GM12878 (cell line): Measurements from ENCODE around the gene MRNIP. TPM values are rescaled to one million over a fixed set of nuclear protein-coding genes. Genes with fewer than 3 reads are reported as not detected.

Source experiments
- ATAC-seq: fragments of 200-7000 bp; cut with Tn5 transposase; 3 replicates; pipeline ENCODE4 v1.9.1; 2020; ENCODE audit warnings: mild to moderate bottlenecking, moderate library complexity
- BruUV-seq: library from RNA; stranded (reverse); fragments of 400-500 nt; replicated peaks from 2 replicates; lab custom pipeline; 2021; lab: Mats Ljungman, UMichigan
- CTCF ChIA-PET: fragments of 300-600 bp; sonication (Branson Sonifier 250); formaldehyde crosslinking; extraction: SDS; loops from one replicate; lab custom pipeline; 2021; ENCODE audit warnings: inconsistent platforms; lab: Yijun Ruan, JAX
- POLR2A ChIA-PET: fragments of 350-600 bp; formaldehyde crosslinking; extraction: SDS; loops from one replicate; lab custom pipeline; 2021; ENCODE audit warnings: inconsistent platforms; lab: Charles Lee
- RAD21 ChIA-PET: fragments of 300-600 bp; sonication (Branson Sonifier 250); formaldehyde crosslinking; loops from one replicate; lab custom pipeline; 2023; ENCODE audit warnings: antibody characterized with exemption; ENCODE audit not compliant: unreplicated experiment; lab: Charles Lee
- SMC1A ChIA-PET: fragments of 300-600 bp; sonication (Branson Sonifier 250); formaldehyde crosslinking; loops from one replicate; lab custom pipeline; 2023; ENCODE audit not compliant: unreplicated experiment, uncharacterized antibody; lab: Charles Lee
- DNase-seq: peaks from one replicate; pipeline ENCODE4 v3.0.0-alpha.2; 2011; ENCODE audit warnings: low read depth, low spot score
- FAIRE-seq: peaks from 3 replicates; lab custom pipeline; 2011; peaks lifted over from hg19 to GRCh38; lab: Jason Lieb, UNC
- H2AFZ ChIP-seq: 2 replicates; pipeline ENCODE4 v1.6.0; 2011; ENCODE audit warnings: low read depth, low read length, control low read depth; ENCODE audit not compliant: control insufficient read depth
- H3K27ac ChIP-seq: 2 replicates; pipeline ENCODE4 v1.5.1; 2011; ENCODE audit warnings: control low read depth; ENCODE audit not compliant: control insufficient read depth, insufficient read depth
- H3K27me3 ChIP-seq, 2 experiments: replicated peaks in 1 of 2; 2 replicates each; pipeline versions ENCODE4 v1.6.0 to v1.6.1; 2011; ENCODE audit warnings: low read length in 1 of 2; ENCODE audit not compliant: control insufficient read depth in 2 of 2, insufficient read depth in 2 of 2
- H3K36me3 ChIP-seq, 2 experiments: 2 replicates each; pipeline ENCODE4 v1.5.1; 2011; ENCODE audit warnings: low read length in 1 of 2; ENCODE audit not compliant: control insufficient read depth in 2 of 2, insufficient read depth in 2 of 2
- H3K4me1 ChIP-seq: 2 replicates; pipeline ENCODE4 v1.6.1; 2011; ENCODE audit warnings: mild to moderate bottlenecking, low read length, moderate library complexity, mixed read lengths; ENCODE audit not compliant: control insufficient read depth, insufficient read depth
- H3K4me2 ChIP-seq: 2 replicates; pipeline ENCODE4 v1.6.0; 2011; ENCODE audit warnings: control low read depth; ENCODE audit not compliant: control insufficient read depth, insufficient read depth
- H3K4me3 ChIP-seq: fragments of 200-600 bp; sonication (generic); 2 replicates; pipeline ENCODE4 v1.5.1; 2016
- H3K79me2 ChIP-seq: 2 replicates; pipeline ENCODE4 v1.6.0; 2011; ENCODE audit warnings: low read length; ENCODE audit not compliant: control insufficient read depth, insufficient read depth
- H3K9ac ChIP-seq: 2 replicates; pipeline ENCODE4 v1.8.0; 2011; ENCODE audit warnings: low read length, control low read depth, mixed read lengths; ENCODE audit not compliant: control insufficient read depth, insufficient read depth
- H3K9me3 ChIP-seq: replicated peaks from 3 replicates; pipeline ENCODE4 v1.5.1; 2011; ENCODE audit warnings: mild to moderate bottlenecking, low read length; ENCODE audit not compliant: control insufficient read depth, insufficient read depth
- H4K20me1 ChIP-seq: 2 replicates; pipeline ENCODE4 v1.6.0; 2011; ENCODE audit not compliant: control insufficient read depth, insufficient read depth
- CHD1 ChIP-seq: IDR thresholded peaks from 2 replicates; pipeline ENCODE4 v1.6.1; 2012; ENCODE audit warnings: low read depth, low read length, improper control_type of control experiment
- CREM ChIP-seq: IDR thresholded peaks from 2 replicates; pipeline ENCODE4 v1.6.1; 2014; ENCODE audit warnings: antibody characterized with exemption, low read depth
- EED ChIP-seq: sonication (generic); IDR thresholded peaks from 2 replicates; pipeline ENCODE4 v1.6.1; 2016; ENCODE audit warnings: antibody characterized with exemption, low read depth
- EGR1 ChIP-seq, 2 experiments: IDR thresholded peaks; 1 replicate in 1 of 2; 2 replicates in 1 of 2; pipeline ENCODE4 v1.6.1; 2011 to 2012; ENCODE audit warnings: low read depth in 2 of 2, low read length in 2 of 2, borderline replicate concordance in 1 of 2, mild to moderate bottlenecking in 1 of 2, moderate library complexity in 1 of 2
- NFYA ChIP-seq: IDR thresholded peaks from 2 replicates; pipeline ENCODE4 v1.6.1; 2011; ENCODE audit warnings: low read depth, mild to moderate bottlenecking, low read length, improper control_type of control experiment, borderline replicate concordance
- STAT3 ChIP-seq: IDR thresholded peaks from 2 replicates; pipeline ENCODE4 v1.6.1; 2011; ENCODE audit warnings: low read depth, low read length, improper control_type of control experiment
- ZBTB40 ChIP-seq: fragments of 450-650 bp; IDR thresholded peaks from 2 replicates; pipeline ENCODE4 v1.6.1; 2016; ENCODE audit warnings: mild to moderate bottlenecking, moderate library complexity, borderline replicate concordance
- WGBS: methylation state at CpG from one replicate; pipeline ENCODE4 v1.1.6; 2016; ENCODE audit warnings: low lambda C conversion rate; ENCODE audit not compliant: insufficient replicate concordance, insufficient coverage; ENCODE audit errors: missing lambda C conversion rate; 5-methylcytosine and 5-hydroxymethylcytosine counted together
- in situ Hi-C: fragments of 300-500 bp; cut with MboI; formaldehyde crosslinking; loops from 9 replicates; pipeline ENCODE4 v1.14.3; 2018; ENCODE audit warnings: mixed read lengths
- intact Hi-C: fragments of 100-400 bp; cut with micrococcal nuclease; formaldehyde crosslinking; loops from one replicate; pipeline ENCODE4 v1.14.2; 2022; ENCODE audit not compliant: unreplicated experiment
- polyA plus RNA-seq, 11 experiments: library from polyadenylated mRNA; depleted of rRNA in 4 of 11; unstranded in 6 of 11; stranded (reverse) in 5 of 11; fragments of >200 nt; fragmentation: Nextera tagmentation in 4 of 11; fragmentation: Illumina TruSeq in 1 of 11; extraction: Ambion mirVana in 4 of 11; extraction: Trizol in 1 of 11; gene quantifications; 1 replicate in 1 of 11; 2 replicates in 10 of 11; pipeline versions ENCODE4 v1.2.1 to v1.2.3, GENCODE V29; 2011 to 2016; ENCODE audit warnings: inconsistent platforms in 2 of 11, missing spikeins in 2 of 11, low read depth in 1 of 11
- total RNA-seq, 4 experiments: library from RNA; depleted of rRNA in 3 of 4; stranded (reverse); fragments of >200 nt in 3 of 4; fragmentation: Illumina TruSeq in 1 of 4; extraction: Trizol in 1 of 4; gene quantifications; 2 replicates each; pipeline versions ENCODE4 v1.2.1 to v1.2.3, GENCODE V29; 2013 to 2021
- TF ChIP-seq, protein P1 (sequence below): IDR thresholded peaks from 2 replicates; pipeline ENCODE4 v1.6.1; 2011; ENCODE audit warnings: borderline replicate concordance, low read depth, mild to moderate bottlenecking, moderate library complexity, mixed read lengths, low read length; ENCODE audit not compliant: insufficient read depth; ENCODE audit errors: extremely low read length
- TF ChIP-seq, protein P2 (sequence below): IDR thresholded peaks from 2 replicates; pipeline ENCODE4 v1.6.1; 2012; ENCODE audit warnings: low read depth, low read length, improper control_type of control experiment
- TF ChIP-seq, protein P3 (sequence below): fragments of 450-650 bp; IDR thresholded peaks from 2 replicates; pipeline ENCODE4 v1.6.1; 2017; ENCODE audit warnings: low read depth, mild to moderate bottlenecking, moderate library complexity

Gene MRNIP
- total and polyA plus RNA-seq, 10 of the 15 experiments (the other 5 are each of a cell fraction or from before 2014, with no cell fraction given), result 2.4 to 30.4 (median 13.1) TPM

DNA sequence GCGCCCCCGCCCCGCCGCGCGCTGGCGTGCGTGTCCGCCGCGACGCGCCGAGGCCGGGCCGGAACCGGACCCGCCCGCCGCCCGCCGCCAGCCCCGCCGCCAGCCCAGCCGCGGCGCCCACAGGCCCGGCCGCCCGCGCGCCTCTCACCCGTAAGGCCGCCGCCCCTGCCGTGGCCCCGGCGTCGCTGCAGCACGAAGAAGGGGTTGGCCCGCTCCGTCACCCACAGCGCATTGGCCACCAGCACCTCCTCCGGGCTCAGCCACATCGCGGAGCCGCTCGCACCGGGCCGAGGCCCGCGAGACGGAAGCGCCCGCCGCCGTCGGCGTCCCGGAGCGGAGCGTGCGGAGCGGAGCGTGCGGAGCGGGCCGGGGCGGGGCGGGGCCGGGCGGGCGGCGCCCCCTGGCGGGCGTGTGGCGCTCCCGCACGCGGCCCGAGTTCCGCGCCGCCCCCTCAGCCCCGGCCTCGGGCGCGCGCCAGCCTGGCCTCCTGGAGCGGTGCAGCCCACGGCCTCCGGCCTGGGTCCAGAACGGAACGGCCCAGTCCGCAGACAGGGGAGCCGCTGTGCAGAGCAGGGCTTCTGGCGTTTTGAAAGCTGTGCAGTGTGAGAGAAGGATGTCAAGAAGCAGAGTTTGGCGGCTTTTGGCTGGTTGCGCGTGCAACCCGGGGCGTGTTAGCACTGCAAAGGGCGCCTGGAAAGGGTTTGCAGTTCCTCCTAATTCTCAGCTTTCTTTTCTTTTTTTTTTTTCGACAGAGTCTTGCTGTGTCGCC, 49.1 kb upstream of the MRNIP start, which contains the start of gene TBC1D9B (continued):
- TF ChIP-seq ZBTB40, result no peak
- TF ChIP-seq STAT3, result no peak

GRCh38 chr5:179906795-179907555, 48.4 kb upstream of the MRNIP start:
- Histone ChIP-seq H2AFZ (peak overlapping the region; percentile 67; the same call in 1 of the 2 replicates), H3K9me3 (no peaks in the 10 kb centered on the region), H3K4me1 (peaks cover 12% of the 10 kb centered on the region), H3K9ac (peak overlapping the region; percentile 75), H4K20me1 (no peaks in the 10 kb centered on the region), H3K4me2 (peak overlapping the region; percentile 88), H3K79me2 (peaks cover 18% of the 10 kb centered on the region), H3K27me3 (no peaks in the 10 kb centered on the region), H3K36me3 (peaks cover 4 to 5% of the 10 kb centered on the region in 2 experiments; a peak in 3 of 4 replicates), H3K27ac (peak overlapping the region; percentile 9; the same call in 1 of the 2 replicates), H3K4me3 (peak overlapping the region; percentile 94)
- POLR2A ChIA-PET, result interaction anchor here (0.8 kb wide), 1 partner anchor 140 kb away, joined by 3 read pairs; no protein-coding TSS in a partner anchor
- intact Hi-C loops, result loop anchor here (2.0 to 5.0 kb wide), 2 partner anchors 48 to 100 kb away; partner anchors contain the start of genes MGAT4B and MRNIP
- peak; percentile 45 for ATAC-seq
- in situ Hi-C loops, result no loop called here
- FAIRE-seq, result no peak
- no peak for DNase-seq
- BruUV-seq, result no TSS peak
- WGBS, result 23% methylated on average over 27 of the region's 50 CpGs
- SMC1A ChIA-PET, result interaction anchor here (0.6 to 2.4 kb wide), 6 partner anchors 45 to 140 kb away, joined by 3 to 9 read pairs (median 4); partner anchors contain the start of gene MRNIP
- RAD21 ChIA-PET, result interaction anchor here (1.0 to 1.1 kb wide), 3 partner anchors 101 to 175 kb away, joined by 4 to 6 read pairs (median 6); partner anchors contain the start of gene MAML1
- CTCF ChIA-PET, result interaction anchor here (0.6 to 2.6 kb wide), 11 partner anchors 9 to 228 kb away, joined by 3 to 19 read pairs (median 4); partner anchors contain the start of genes LTC4S and SQSTM1
- TF ChIP-seq, protein P1, sequence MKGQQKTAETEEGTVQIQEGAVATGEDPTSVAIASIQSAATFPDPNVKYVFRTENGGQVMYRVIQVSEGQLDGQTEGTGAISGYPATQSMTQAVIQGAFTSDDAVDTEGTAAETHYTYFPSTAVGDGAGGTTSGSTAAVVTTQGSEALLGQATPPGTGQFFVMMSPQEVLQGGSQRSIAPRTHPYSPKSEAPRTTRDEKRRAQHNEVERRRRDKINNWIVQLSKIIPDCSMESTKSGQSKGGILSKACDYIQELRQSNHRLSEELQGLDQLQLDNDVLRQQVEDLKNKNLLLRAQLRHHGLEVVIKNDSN, result no peak
- TF ChIP-seq, protein P2, sequence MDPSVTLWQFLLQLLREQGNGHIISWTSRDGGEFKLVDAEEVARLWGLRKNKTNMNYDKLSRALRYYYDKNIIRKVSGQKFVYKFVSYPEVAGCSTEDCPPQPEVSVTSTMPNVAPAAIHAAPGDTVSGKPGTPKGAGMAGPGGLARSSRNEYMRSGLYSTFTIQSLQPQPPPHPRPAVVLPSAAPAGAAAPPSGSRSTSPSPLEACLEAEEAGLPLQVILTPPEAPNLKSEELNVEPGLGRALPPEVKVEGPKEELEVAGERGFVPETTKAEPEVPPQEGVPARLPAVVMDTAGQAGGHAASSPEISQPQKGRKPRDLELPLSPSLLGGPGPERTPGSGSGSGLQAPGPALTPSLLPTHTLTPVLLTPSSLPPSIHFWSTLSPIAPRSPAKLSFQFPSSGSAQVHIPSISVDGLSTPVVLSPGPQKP, result no peak
- TF ChIP-seq NFYA (no peak), CREM (no peak), EGR1 (IDR thresholded peaks at IDR 0.05; ENCODE audit: borderline replicate concordance in 1 of 2, low read depth in 2 of 2, low read length in 2 of 2) (no peak), EED (no peak), CHD1 (no peak)
- TF ChIP-seq, protein P3, sequence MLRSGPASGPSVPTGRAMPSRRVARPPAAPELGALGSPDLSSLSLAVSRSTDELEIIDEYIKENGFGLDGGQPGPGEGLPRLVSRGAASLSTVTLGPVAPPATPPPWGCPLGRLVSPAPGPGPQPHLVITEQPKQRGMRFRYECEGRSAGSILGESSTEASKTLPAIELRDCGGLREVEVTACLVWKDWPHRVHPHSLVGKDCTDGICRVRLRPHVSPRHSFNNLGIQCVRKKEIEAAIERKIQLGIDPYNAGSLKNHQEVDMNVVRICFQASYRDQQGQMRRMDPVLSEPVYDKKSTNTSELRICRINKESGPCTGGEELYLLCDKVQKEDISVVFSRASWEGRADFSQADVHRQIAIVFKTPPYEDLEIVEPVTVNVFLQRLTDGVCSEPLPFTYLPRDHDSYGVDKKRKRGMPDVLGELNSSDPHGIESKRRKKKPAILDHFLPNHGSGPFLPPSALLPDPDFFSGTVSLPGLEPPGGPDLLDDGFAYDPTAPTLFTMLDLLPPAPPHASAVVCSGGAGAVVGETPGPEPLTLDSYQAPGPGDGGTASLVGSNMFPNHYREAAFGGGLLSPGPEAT, result no peak
